Measurements from ENCODE around the gene ADGRD1.

GRCh38 chr12:131131077-131131807 lies 177.5 kb downstream of the ADGRD1 start:
- TF ChIP-seq POLR2A (IDR thresholded peaks at IDR 0.05) (no peak), CTCF (IDR thresholded peaks at IDR 0.05) (no peak)
